Endothelial cell of umbilical vein (primary cell): ENCODE results near the gene CDH22.

Experiments
- CTCF ChIP-seq, 2 donors: IDR thresholded peaks; 1 replicate in 1 of 2; 2 replicates in 1 of 2; pipeline ENCODE4 v1.5.1; 2011; ENCODE audit warnings: low read length in 2 of 2, mild to moderate bottlenecking in 2 of 2, moderate library complexity in 2 of 2, control low read depth in 1 of 2, inconsistent platforms in 1 of 2, low read depth in 1 of 2; ENCODE audit not compliant: insufficient read depth in 1 of 2; ENCODE audit errors: extremely low read depth in 1 of 2
- EZH2 ChIP-seq: IDR thresholded peaks from 2 replicates; pipeline ENCODE4 v1.6.1; 2012; ENCODE audit warnings: borderline replicate concordance, low read depth, mild to moderate bottlenecking, moderate library complexity, low read length, inconsistent platforms; ENCODE audit not compliant: severe bottlenecking
- FOS ChIP-seq: IDR thresholded peaks from 2 replicates; pipeline ENCODE4 v1.6.1; 2011; ENCODE audit warnings: mild to moderate bottlenecking, low read length, moderate library complexity, borderline replicate concordance; ENCODE audit not compliant: insufficient read depth
- POLR2AphosphoS5 ChIP-seq: IDR thresholded peaks from 2 replicates; pipeline ENCODE4 v1.6.1; 2012; ENCODE audit warnings: low read depth, mild to moderate bottlenecking, control low read depth, low read length, moderate library complexity; ENCODE audit not compliant: insufficient read depth

GRCh38 chr20:46126440-46127056 lies 181.8 kb downstream of the CDH22 start:
- TF ChIP-seq CTCF (IDR thresholded peaks at IDR 0.05; ENCODE audit: extremely low read depth in 1 of 2, insufficient read depth in 1 of 2, low read depth in 1 of 2, low read length in 2 of 2) (no peak), FOS (no peak), EZH2 (no peak), POLR2AphosphoS5 (no peak)
